ENCODE measurements around the gene ARHGAP22.

The ARHGAP22 gene

GRCh38 chr10:48451969-48452878 lies 152.6 kb downstream of the ARHGAP22 start:
- DNase-seq (ENCODE audit: low read depth, low spot score) = no peak

- no peak for DNase-seq (ENCODE audit: low read depth, low spot score)
Observed at GRCh38 chr10:48450741-48451466, 154.0 kb downstream of the ARHGAP22 start.

- no peak for DNase-seq (ENCODE audit: low read depth, low spot score)
Observed at GRCh38 chr10:48450233-48450740, 154.6 kb downstream of the ARHGAP22 start.

GRCh38 chr10:48449501-48450232 lies 155.2 kb downstream of the ARHGAP22 start:
- DNase-seq (ENCODE audit: low read depth, low spot score) = no peak

GRCh38 chr10:48448796-48449195 lies 156.1 kb downstream of the ARHGAP22 start:
- DNase-seq (ENCODE audit: low read depth, low spot score) = no peak

- no peak for DNase-seq (ENCODE audit: low read depth, low spot score)
Observed at GRCh38 chr10:48447356-48448215, 157.3 kb downstream of the ARHGAP22 start.

GRCh38 chr10:48446785-48447184 lies 158.1 kb downstream of the ARHGAP22 start:
- no peak for DNase-seq (ENCODE audit: low read depth, low spot score)

GRCh38 chr10:48445932-48446331 lies 158.9 kb downstream of the ARHGAP22 start:
- DNase-seq (ENCODE audit: low read depth, low spot score) = no peak

- DNase-seq (ENCODE audit: low read depth, low spot score) = peak; percentile 35
Observed at GRCh38 chr10:48444861-48445841, 159.7 kb downstream of the ARHGAP22 start.

GRCh38 chr10:48444266-48444665 lies 160.6 kb downstream of the ARHGAP22 start:
- peak; percentile 37 for DNase-seq (ENCODE audit: low read depth, low spot score)

DNA sequence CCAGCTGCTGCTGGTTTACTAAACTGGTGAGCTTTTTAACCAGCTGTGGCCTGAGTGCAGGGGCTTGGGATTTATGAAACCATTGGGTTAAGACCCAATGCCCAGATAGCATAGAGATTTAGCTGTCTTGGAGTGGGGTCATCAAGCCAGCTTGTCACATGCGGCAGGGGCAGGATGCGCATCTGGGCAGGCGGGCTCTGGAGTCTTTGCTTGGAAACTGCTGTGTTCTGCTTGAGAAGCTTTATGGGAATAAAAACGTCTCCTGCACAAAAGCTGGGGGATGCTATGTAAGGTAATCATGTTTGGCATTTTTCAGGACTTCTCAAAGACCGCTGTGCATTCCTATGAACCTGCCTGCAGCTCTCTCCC lies 162.1 kb downstream of the ARHGAP22 start:
- DNase-seq (ENCODE audit: low read depth, low spot score) = no peak

- no peak for DNase-seq (ENCODE audit: low read depth, low spot score)
Observed at GRCh38 chr10:48442090-48442808, 162.6 kb downstream of the ARHGAP22 start.

DNA sequence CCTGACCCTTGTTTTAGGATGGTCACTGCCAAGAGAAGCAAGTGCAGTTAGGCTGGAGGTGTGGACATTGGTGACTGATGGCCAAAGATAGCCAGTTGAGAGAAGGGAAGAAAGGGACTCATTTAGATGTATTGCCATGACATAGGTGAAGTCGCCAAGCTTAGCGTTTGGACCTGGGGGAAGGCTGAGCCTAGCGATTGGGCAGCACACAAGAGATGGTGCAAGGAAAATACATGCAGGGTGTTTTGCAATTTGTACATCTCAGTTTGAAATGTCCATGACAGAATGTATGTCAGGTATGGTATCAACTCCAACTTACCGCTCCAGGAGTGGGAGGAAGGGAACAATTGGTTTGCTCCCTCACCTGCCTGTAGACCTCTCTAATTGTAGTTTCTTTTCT lies 164.1 kb downstream of the ARHGAP22 start:
- no peak for DNase-seq (ENCODE audit: low read depth, low spot score)

GRCh38 chr10:48439581-48440041 lies 165.3 kb downstream of the ARHGAP22 start:
- no peak for DNase-seq (ENCODE audit: low read depth, low spot score)

- DNase-seq (ENCODE audit: low read depth, low spot score) = no peak
Observed at GRCh38 chr10:48439031-48439430, 165.8 kb downstream of the ARHGAP22 start.

DNA sequence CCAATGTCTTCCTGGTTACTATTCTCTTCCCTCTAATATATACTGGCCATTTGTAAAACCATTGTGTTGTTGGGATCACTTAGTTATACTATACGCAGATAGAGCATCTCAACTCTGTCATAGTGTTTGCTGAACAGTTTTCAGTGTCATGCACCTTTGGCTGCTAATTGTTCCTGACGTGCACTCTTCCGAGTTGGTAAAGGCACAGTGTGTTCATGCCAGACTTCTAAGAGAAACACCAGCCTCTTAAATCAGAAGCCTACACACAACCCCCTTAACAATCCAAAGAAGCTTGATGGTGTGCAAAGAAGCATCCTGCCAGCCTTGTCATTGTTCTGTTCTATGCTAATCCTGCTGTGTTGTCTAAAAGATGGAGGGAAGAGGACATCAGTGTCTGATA lies 167.3 kb downstream of the ARHGAP22 start:
- DNase-seq (ENCODE audit: low read depth, low spot score) = no peak

- no peak for DNase-seq (ENCODE audit: low read depth, low spot score)
Observed at GRCh38 chr10:48431871-48432270, 173.0 kb downstream of the ARHGAP22 start.

- DNase-seq (ENCODE audit: low read depth, low spot score) = no peak
Observed at GRCh38 chr10:48430402-48430993, 174.4 kb downstream of the ARHGAP22 start.

DNA sequence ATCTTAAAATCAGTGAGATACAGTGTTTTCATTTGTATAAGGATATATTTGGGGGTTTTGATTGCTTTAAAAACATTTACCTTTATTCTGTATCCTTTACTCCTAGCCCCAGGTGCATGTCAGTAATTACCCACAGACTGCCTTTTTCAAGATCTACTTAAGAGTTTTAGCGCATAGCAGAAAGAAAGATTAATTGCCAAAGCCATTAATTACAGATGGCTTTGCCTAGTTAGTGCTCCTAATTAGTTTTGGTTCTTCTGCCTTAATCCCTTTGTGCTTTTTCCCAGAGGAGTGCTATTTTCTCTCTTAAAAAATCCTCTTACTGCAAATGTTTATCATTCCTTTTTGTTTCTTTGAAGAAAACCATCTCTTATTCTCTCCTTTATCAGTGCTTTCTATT lies 175.6 kb downstream of the ARHGAP22 start:
- DNase-seq (ENCODE audit: low read depth, low spot score) = no peak
